Stimulated activated CD4-positive, alpha-beta T cell treated with anti-CD3 and anti-CD28 coated beads, Interleukin-4, amount 100 ng/mL, for 24 hours (primary cell): ENCODE measurements around the gene KLHL21.

ENCODE experiments used
- DNase-seq: peaks from one replicate; pipeline ENCODE4 v3.0.0-alpha.2; 2020

KLHL21 gene

GRCh38 chr1:6546326-6546725 is 56.3 kb downstream of the KLHL21 start:
- DNase-seq: no peak

GRCh38 chr1:6545276-6546112 is 57.2 kb downstream of the KLHL21 start:
- no peak for DNase-seq

- no peak for DNase-seq
Measured at GRCh38 chr1:6544831-6545230, 57.8 kb downstream of the KLHL21 start.
